ENCODE measurements around the gene FNIP1.
"Not testable (repeated sequence)": the region's sequence is repeated elsewhere in the genome, so short reads cannot be mapped to it uniquely, and the experiment has no call there.

The FNIP1 gene

DNA sequence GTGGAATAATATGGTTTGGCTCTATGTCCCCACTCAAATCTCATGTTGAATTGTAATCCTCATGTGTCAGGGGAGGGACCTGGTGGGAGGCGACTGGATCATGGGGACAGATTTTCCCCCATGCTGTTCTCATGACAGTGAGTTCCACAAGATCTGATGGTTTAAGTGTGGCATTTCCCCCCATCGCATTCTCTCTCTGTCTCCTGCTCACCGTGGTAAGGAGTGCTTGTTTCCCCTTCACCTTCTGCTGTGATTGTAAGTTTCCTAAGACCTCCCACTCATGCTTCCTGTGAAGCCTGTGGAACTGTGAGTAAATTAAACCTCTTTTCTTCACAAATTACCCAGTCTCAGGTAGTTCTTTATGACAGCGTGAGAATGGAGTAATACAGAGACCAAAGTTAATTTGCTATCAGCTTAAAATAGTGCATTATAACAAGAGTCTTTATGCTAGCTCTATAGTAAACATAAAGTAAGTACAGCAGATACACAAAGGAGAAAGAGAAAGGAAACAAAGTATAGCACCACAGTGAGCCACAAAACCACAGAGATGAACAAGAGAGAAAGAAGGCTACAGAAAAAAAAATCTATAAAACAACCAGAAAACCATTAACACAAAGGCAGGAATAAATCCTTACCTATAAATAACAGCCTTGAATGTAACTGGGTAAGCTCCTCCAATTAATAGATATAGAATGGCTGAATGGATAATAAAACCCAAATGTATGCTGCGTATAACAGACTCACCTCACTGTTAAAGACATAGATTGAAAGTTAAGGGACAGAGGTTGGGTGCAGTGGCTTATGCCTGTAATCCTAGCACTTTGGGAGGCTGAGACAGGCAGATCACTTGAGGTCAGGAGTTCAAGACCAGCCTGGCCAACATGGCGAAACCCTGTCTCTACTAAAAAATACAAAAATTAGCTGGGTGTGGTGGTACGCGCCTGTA lies 201.5 kb downstream of the FNIP1 start:
- no peak for DNase-seq

DNA sequence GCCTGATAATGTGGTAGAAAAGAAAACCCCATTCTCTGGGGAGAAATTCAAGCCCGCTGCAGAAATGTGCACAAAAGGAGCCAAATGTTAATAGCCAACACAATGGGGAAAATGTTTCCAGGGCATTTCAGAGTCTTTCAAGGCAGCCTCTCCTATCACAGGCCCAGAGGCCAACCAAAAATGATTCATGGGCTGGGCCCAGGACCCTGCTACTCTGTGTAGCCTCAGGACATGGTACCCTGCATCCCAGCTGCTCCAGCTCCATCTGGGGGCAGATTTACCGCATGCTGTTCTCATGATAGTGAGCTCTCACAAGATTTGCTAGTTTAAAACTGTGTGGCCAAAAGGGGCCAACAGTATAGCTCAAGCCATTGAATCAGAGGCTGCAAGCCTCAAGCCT lies 202.9 kb downstream of the FNIP1 start:
- no peak for DNase-seq

- DNase-seq, result not testable (repeated sequence)
Measured at GRCh38 chr5:131593436-131593835, 203.4 kb downstream of the FNIP1 start.
